AG04449 (cell line): Measurements from ENCODE around the gene COL5A1.
"Not testable (repeated sequence)": the region's sequence is repeated elsewhere in the genome, so short reads cannot be mapped to it uniquely, and the experiment has no call there.

Source experiments
- CTCF ChIA-PET: fragments of 350-600 bp; formaldehyde crosslinking; extraction: SDS; loops from one replicate; lab custom pipeline; 2021; ENCODE audit warnings: antibody characterized with exemption; lab: Yijun Ruan, JAX
- POLR2A ChIA-PET: fragments of 400-600, 350-600 bp; formaldehyde crosslinking; extraction: SDS; loops from one replicate; lab custom pipeline; 2020; ENCODE audit warnings: antibody characterized with exemption, inconsistent platforms; lab: Yijun Ruan, JAX
- DNase-seq: peaks from one replicate; pipeline ENCODE4 v3.0.0-alpha.2; 2010; ENCODE audit warnings: low read depth, low spot score
- H3K4me3 ChIP-seq: 2 replicates; pipeline ENCODE4 v1.5.1; 2011; ENCODE audit warnings: low read depth, mild to moderate bottlenecking, control low read depth, low read length
- TF ChIP-seq, protein P1 (sequence below): IDR thresholded peaks from one replicate; pipeline ENCODE4 v1.5.1; 2011; ENCODE audit warnings: mild to moderate bottlenecking, moderate library complexity, low read length, control low read depth, inconsistent platforms; ENCODE audit not compliant: insufficient read depth; ENCODE audit errors: missing control alignments

Gene COL5A1

DNA sequence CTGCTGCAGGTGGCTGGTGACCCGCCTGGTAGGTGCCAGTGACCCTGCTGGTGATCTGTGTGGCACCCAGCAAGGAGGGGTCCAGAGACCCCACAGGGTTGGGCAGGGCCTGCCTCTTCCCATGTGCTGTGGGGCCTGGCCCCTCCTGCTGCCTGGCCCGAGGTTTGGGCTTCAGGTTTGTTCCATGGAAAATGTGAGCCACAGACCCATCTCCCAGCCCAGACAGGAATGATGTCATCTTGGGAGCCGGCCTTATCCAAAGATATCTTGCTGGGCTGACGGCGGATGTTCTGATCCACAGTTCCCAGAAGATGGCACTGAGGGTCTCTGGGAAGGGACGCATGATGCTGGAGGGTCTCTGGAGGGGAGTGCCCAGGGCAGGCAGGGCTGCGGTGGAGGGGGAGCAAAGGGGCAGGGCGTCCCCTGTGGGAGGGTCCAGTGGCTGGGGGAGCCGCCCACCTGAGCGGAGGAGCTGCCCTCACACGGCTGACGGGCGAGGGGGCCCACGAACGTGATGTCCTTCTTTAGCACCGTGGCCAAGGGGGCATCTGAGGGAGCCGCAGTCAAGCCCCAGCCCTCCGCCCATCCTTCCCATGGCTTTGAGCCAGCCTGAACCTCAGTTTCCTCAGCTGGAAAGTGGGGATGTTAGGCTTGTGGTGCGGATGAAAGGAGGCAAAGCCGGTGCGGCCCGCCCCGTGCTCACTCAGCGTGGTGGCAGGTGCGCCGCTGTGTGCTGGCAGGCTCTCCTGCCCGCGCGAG, 68.1 kb downstream of the COL5A1 start:
- TF ChIP-seq, protein P1, sequence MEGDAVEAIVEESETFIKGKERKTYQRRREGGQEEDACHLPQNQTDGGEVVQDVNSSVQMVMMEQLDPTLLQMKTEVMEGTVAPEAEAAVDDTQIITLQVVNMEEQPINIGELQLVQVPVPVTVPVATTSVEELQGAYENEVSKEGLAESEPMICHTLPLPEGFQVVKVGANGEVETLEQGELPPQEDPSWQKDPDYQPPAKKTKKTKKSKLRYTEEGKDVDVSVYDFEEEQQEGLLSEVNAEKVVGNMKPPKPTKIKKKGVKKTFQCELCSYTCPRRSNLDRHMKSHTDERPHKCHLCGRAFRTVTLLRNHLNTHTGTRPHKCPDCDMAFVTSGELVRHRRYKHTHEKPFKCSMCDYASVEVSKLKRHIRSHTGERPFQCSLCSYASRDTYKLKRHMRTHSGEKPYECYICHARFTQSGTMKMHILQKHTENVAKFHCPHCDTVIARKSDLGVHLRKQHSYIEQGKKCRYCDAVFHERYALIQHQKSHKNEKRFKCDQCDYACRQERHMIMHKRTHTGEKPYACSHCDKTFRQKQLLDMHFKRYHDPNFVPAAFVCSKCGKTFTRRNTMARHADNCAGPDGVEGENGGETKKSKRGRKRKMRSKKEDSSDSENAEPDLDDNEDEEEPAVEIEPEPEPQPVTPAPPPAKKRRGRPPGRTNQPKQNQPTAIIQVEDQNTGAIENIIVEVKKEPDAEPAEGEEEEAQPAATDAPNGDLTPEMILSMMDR: no peak
- no peak overlapping the region for H3K4me3 ChIP-seq
- ChIA-PET POLR2A (no interaction called here), CTCF (no interaction called here)
- no peak for DNase-seq

DNA sequence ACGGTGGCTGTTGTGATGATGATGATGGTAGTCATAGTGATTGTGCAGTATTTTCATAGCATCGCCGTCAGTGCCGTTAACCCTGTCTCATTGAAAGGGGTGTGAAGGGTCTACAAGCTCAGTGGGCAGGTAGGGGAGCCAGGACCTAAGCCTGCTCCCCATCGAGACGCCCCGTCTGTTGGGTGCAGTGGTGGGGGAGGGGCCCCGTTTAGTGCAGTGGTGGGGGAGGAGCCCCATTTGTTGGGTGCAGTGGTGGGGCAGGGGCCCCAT, 68.6 kb downstream of the COL5A1 start:
- ChIA-PET CTCF (no interaction called here), POLR2A (no interaction called here)
- no peak overlapping the region for H3K4me3 ChIP-seq
- DNase-seq: no peak
- TF ChIP-seq, protein P1: no peak

DNA sequence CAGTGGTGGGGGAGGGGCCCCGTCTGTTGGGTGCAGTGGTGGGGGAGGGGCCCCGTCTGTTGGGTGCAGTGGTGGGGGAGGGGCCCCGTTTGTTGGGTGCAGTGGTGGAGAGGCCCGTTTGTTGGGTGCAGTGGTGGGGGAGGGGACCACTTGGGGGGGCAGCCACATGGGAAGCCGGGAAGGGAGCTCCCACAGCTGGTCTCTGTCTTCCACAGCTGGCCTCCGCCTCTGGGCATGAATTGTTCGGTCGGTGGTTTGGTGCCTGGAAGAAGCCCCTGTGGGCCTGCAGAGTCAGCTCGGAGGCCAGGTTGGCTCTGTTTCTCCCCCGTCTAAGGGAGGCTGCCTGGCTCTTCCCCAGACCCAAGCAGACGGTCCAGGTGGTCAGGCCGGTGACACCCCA, 69.3 kb downstream of the COL5A1 start:
- DNase-seq: no peak
- ChIA-PET CTCF (no interaction called here), POLR2A (no interaction called here)
- no peak overlapping the region for H3K4me3 ChIP-seq
- TF ChIP-seq, protein P1: no peak

DNA sequence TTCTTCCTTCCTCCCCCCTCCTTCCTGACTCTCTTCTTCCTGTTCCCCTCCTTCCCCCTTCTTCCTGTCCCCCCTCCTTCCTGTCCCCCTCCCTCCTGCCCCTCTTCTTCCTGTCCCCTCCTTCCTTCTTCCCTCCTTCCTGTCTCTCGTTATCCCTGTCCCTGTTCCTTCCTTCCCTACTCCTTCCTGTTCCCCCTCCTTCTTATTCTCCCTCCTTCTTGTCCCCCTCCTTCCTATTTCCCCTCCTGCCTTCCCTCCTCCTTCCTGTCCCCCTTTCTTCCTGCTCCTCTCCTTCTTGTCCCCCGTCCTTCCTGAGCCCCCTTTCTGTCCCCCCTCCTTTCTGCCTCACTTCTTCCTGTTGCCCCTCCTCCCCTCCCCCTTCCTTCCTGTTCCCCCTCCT, 70.6 kb downstream of the COL5A1 start:
- ChIA-PET CTCF (no interaction called here), POLR2A (no interaction called here)
- TF ChIP-seq, protein P1: no peak
- no peak for DNase-seq
- no peak overlapping the region for H3K4me3 ChIP-seq

DNA sequence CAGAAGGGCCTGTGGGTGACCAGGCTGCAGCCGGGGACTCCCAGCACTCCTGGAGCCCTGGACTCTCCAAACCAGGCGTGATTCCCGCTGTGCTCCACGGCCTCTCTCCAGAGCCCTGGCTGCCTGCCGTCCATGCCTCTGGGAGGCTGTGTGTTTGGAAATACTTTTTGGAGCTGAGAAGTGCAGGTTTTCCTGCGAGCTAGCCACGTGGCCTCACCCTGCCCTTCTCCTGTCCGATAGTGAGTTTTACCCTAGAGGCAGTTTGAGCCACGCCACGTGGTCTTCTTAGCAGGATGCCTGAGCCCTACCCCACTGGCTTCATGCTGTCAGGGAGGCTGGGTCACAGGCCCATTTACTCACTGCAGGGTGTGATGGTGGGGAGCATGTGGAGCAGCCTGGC, 71.3 kb downstream of the COL5A1 start:
- POLR2A ChIA-PET: no interaction called here
- TF ChIP-seq, protein P1: no peak
- no peak for DNase-seq
- no peak overlapping the region for H3K4me3 ChIP-seq
- CTCF ChIA-PET: no interaction called here

DNA sequence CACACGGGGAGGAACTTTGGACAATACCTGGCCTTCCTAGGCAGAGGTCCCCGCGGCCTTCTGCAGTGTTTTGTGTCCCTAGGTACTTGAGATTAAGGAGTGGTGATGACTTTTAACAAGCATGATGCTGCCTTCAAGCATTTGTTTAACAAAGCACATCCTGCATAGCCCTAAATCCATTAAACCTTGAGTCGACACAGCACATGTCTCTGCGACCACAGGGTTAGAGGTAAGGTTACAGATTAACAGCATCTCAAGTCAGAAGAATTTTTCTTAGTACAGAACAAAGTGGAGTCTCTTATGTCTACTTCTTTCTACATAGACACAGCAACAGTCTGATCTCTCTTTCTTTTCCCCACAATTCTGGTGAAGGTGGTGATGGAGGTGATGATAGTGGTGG, 73.9 kb downstream of the COL5A1 start:
- POLR2A ChIA-PET, DNase-seq, CTCF ChIA-PET, H3K4me3 ChIP-seq: not testable (repeated sequence)

DNA sequence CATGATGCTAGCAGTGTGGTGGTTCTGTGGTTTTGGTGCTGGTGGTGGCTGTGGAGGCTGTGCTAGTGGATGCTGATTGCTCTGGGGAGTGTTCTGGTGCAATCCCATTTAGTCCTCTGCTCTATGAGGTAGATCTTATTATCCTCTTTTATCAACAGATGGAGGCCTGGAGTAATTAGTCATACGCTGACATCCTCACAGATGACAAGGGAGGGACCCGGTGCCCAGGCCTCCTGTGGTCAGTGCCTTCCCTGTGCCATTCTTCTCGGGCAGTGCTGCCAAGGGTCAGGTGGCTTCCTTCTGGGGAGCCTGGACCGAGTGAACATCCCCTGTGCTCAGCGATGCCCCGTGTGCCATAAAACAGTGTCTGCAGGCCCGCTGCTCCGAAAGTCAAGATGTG, 74.5 kb downstream of the COL5A1 start:
- POLR2A ChIA-PET: no interaction called here
- DNase-seq: no peak
- TF ChIP-seq, protein P1: no peak
- CTCF ChIA-PET: interaction anchor here (1.3 kb wide), 1 partner anchor 12 kb away, joined by 3 read pairs; no protein-coding TSS in a partner anchor
- H3K4me3 ChIP-seq: no peak overlapping the region
